ENCODE results near the gene CCDC47.
A peak's percentile ranks its signal among the peaks of the same experiment; 100 is the strongest.

Gene CCDC47

DNA sequence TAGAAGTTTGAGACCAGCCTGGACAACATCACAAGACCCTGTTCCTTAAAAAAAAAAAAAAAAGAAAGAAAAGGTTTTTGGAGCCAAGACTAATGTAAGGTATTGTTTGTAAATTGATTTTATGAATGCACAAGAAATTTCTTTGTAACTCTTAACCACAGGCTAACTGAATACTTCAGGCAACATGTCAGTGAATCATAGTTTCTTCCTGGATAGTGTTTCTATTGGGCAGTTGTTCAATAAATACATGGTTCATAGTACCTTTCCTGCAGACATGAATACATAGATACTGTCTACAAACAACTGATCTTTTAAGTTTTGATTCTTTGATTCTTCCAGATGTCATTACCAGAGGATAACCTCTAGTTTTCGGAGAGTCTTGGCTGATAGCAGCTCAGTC lies 12.2 kb upstream of the CCDC47 start:
- DNase-seq (ENCODE audit: low read depth, low spot score): no peak

GRCh38 chr17:63783522-63783921 lies 10.1 kb upstream of the CCDC47 start:
- DNase-seq (ENCODE audit: low read depth, low spot score): no peak

DNA sequence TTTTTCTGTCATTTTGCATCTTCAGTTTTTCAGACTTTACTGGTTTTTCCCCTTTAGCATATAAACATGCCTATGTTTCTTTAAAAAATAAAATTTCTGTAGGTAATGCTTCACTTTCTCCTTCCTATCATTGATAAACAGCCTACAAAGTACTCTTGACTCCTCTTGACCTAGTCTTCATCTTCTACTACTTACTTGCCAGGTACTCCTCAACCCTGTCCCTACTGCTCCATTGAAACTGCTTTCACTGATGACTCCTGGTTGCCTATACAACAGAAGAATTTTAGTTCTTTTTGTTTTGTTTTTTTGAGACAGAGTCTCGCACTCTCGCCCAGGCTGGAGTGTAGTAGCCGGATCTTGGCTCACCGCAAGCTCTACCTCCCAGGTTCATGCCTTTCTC lies 7.5 kb upstream of the CCDC47 start:
- no peak for DNase-seq (ENCODE audit: low read depth, low spot score)

- no peak for DNase-seq (ENCODE audit: low read depth, low spot score)
These were observed 7.1 kb upstream of the CCDC47 start for GRCh38 chr17:63780507-63780906.

DNA sequence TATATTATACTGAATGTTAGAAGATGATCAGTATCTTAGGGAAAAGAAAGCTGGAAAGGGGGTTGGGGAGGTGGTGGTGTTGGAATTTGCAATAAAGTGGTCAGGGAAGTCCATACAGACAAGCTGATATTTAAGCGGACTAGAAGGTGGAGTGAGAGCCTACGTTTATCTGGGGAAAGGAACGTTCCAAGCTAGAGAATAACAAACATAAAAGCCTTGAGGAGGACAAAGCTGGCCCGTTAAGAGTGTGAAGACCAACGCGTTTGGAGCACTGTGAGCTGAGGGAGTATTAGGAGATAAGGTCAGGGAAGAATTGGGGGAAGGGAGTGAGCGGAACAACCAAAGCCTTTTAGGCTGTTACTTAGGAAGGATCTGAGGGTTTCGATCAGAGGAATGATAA lies 2.0 kb upstream of the CCDC47 start:
- DNase-seq (ENCODE audit: low read depth, low spot score): no peak

- DNase-seq (ENCODE audit: low read depth, low spot score): no peak
These were observed 1.5 kb upstream of the CCDC47 start for GRCh38 chr17:63774969-63775265.

DNA sequence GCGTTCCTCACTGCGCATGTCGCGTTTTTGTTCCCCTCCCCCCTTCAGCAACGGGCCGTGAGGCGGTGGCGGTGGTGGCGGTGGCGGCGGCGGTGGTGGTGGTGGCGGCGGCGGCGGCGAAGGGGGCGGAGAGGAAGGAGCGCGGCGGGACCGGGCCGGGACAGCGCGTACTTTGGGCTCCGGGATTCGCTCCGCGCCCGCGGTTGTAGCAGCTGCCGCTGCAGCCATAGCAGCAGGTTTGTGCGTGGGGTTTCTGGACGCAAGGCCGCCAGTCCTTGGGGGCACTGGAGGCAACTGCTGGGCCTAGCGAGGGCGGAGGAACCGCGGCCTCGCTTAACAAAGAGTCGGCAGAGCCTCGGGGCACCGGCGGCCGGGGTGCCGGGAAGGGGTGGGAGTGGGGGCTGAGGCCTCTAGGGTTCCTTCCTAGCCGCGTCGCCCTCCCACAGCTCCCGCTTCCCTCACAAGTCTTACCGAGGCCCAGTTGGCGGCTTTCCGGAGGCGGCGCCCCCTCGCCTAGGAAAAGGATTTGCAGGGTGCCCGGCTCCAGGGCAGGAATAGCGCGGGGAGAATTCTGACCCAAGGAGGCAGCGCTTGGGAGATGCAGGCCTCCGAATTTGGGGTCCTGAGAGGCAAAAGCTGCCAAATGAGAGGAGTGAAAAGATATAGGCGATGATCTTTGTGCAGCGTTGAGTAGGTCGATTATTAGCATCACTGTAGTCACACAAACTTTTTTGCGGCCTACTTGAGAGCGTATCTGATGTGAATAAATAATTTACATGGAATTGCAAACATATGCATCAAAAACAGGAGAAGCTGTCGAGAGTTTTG lies 958 bp upstream of the CCDC47 start, which contains the start of gene DDX42:
DDX42 (plus strand) TSS at position 30 of the 828 bp plus-strand sequence. CDS start 12,880 bp downstream, outside the sequence.
- peak; percentile 83 for DNase-seq (ENCODE audit: low read depth, low spot score)

DNA sequence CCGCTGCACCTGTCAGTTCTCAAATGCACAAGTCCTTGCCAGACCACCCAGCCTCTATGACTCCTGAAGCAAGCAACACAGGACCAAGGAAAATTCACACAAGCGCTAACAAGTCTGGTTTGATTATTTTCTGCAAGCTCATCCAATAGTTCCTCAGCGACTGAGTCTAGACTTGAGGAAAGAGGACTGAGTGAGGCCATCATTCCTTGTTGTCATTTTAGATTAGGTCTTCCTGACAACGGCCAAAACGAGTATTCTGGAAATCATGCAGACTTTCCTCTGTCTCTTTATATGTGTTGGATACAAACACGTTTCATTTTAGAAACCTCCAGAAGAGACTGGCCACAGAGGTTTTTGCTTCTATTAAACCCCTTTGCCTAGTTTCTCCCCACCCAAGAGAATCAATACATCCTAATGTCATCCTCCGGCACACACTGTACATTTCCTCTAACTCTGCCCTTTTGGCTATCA lies 561 bp downstream of the CCDC47 start:
- DNase-seq (ENCODE audit: low read depth, low spot score): no peak

GRCh38 chr17:63768433-63768832 lies 5.0 kb downstream of the CCDC47 start:
- no peak for DNase-seq (ENCODE audit: low read depth, low spot score)

GRCh38 chr17:63766754-63767153 lies 6.6 kb downstream of the CCDC47 start:
- DNase-seq (ENCODE audit: low read depth, low spot score): no peak

- DNase-seq (ENCODE audit: low read depth, low spot score): no peak
These were observed 8.7 kb downstream of the CCDC47 start for GRCh38 chr17:63764716-63765115.

- DNase-seq (ENCODE audit: low read depth, low spot score): no peak
These were observed 11.0 kb downstream of the CCDC47 start for GRCh38 chr17:63762161-63763078.

- DNase-seq (ENCODE audit: low read depth, low spot score): no peak
These were observed 12.4 kb downstream of the CCDC47 start for GRCh38 chr17:63760771-63761539.

DNA sequence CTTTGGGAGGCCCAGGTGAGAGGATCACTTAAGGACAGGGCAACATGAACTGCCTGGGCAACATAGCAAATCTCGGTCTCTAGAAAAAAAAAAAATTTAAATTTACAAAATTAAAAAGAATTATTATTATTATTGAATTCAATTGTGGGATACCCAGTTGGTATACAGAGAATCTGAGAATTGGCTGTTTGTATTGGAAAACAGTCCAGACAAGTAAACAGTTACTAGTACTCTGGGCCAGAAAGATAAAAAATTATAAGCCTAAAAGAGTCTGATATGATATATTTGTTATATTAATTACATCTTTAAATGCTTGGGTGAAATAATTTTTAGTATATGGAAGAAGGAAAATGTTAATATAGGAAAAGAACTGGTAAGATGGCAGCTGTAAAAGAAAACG lies 15.0 kb downstream of the CCDC47 start:
- no peak for DNase-seq (ENCODE audit: low read depth, low spot score)

DNA sequence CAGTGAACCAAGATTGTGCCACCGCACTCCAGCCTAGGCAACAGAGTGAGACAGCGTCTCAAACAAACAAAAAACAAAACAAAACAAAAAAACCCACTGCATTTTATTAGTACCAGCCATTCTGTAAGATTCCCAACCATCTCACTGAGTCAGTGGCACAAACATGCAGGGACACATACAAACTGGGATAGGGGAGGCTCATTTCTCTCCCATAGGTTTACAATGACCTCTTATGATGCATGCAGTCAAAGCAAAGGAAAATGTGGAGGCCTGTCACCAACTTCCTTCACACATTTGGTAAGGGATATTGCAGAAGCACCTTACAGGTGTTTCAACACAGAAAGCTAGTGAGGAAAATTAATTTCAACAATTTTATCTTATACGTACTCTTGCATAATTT lies 19.4 kb downstream of the CCDC47 start:
- no peak for DNase-seq (ENCODE audit: low read depth, low spot score)

DNA sequence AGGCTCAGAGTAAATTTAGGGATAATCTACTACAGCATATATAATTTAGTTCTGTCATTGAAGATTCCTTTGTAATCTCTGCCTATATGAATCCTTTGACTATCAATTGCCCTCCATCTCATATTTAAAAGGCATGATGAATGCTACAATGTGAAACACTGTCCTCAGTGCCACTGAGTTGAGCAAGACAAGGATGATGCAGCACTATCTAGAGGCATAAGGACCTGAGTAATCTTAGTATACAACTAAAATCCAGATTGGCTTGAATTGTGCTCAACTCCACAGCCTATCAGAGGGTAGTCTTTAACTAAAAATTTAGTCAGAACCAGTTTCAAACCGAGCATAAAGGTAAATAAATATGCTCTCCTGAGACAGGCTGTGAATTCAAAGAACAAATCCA lies 20.2 kb downstream of the CCDC47 start:
- DNase-seq (ENCODE audit: low read depth, low spot score): no peak

- no peak for DNase-seq (ENCODE audit: low read depth, low spot score)
These were observed 20.7 kb downstream of the CCDC47 start for GRCh38 chr17:63752707-63753106.

GRCh38 chr17:63751806-63752205 lies 21.6 kb downstream of the CCDC47 start:
- DNase-seq (ENCODE audit: low read depth, low spot score): no peak

- peak; percentile 97 for DNase-seq (ENCODE audit: low read depth, low spot score)
These were observed 31.8 kb downstream of the CCDC47 start, which contains the start of gene STRADA for GRCh38 chr17:63741408-63742173. TSS of gene STRADA (minus strand) at chr17:63741799. CDS start at chr17:63728369, 13,430 bp downstream.

- DNase-seq (ENCODE audit: low read depth, low spot score): no peak
These were observed 32.3 kb downstream of the CCDC47 start for GRCh38 chr17:63741143-63741407.

DNA sequence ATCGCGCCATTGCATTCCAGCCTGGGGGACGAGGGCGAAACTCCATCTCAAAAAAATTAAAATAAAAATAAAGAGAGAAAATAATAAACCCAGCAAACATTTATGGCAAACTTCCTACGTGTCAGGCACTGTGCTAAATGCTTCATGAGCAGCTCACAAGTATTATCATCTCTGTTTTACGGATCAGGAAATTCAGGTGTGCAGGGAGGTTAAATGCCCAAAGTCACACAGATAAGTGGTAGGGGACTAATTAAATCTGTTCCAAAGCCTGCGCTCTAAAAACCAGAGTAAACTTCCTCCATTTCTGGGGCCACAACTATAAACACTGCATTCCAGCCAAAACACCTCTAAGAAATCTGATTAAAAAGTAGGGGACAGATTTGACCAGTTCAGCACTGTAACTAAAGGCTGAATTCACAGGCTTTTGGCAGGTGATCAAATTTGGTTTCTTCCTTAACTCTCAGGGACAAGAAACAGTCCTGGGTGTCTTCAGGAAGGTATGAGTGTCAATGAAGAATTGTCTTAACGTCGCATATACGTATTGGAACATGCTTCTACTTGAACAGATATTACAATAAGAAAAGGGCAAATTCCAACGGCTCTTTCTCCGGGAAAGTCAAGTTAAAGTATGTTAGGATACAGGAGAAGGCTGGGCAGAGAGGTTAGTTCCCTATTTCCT lies 32.8 kb downstream of the CCDC47 start:
- no peak for DNase-seq (ENCODE audit: low read depth, low spot score)

Data from activated naive CD8-positive, alpha-beta T cell treated with anti-CD3 and anti-CD28 coated beads, Interleukin-2, amount 50 U/mL, for 16 hours (primary cell).